Measurements from ENCODE around the gene CTNNA3. TPM values are rescaled to one million over a fixed set of nuclear protein-coding genes. Genes with fewer than 3 reads are reported as not detected.

The CTNNA3 gene
- polyA plus RNA-seq, 1 donor from 2014 or later = 0.14 TPM

DNA sequence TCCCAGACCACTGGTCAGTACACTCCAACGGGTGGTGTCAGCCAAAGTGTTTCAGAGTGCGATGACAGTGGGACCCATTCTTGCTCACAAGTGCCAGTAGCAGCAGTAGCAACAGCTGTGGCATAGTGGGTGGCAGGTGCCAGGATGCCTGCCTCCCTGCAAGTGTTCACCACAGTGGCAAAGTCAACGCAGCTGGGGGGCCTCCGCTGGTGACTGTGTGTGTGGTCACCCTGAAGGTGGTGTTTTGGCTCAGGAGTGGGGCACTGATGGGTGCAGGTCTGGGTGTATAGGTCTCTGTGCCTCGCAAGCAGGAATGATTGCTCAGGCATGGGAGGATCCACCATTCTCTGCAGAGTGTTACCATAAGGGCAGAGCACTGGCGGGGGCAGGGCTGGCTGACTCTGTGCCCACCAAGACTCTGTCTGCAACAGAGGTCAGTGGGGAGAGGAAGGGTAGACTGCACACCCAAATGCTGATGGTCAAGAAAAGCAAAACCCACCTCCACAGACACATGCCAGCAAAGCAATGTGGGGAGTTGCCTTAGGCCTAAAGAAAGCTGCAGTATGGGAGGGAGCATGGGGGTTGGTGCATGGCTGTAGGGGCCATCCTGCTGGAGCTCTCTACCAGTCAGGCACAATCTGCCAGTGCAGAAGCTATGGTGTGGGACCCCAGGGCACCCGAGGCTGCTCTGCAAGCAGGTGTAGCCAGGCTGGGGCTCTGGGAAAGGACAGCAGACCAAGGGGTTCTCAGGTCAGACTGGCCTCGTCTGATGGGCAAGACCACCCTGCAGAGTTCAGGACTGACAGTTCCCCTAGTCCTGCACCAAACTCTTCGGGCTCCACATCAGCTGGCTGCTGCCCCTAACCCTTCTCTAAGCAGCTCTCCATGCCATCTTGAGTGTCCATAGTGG lies 368.1 kb downstream of the CTNNA3 start:
- Histone ChIP-seq H3K4me2 (ENCODE audit: low read length) (no peak overlapping the region), H3K27me3 (ENCODE audit: insufficient read depth, low read depth, low read length) (no peaks in the 10 kb centered on the region), H4K20me1 (ENCODE audit: insufficient read depth) (no peaks in the 10 kb centered on the region), H3K9me3 (ENCODE audit: low read length) (peaks cover 6% of the 10 kb centered on the region), H3F3A (ENCODE audit: insufficient read depth, low read length, poor library complexity, severe bottlenecking) (no peaks in the 10 kb centered on the region), H3K79me2 (replicated peaks; ENCODE audit: insufficient read depth, low read length) (no peaks in the 10 kb centered on the region), H3K36me3 (ENCODE audit: insufficient read depth, low read length) (no peaks in the 10 kb centered on the region), H3K9ac (ENCODE audit: low read length) (no peak overlapping the region), H2AFZ (ENCODE audit: low read depth, low read length) (no peak overlapping the region), H3K4me3 (ENCODE audit: low read length) (no peak overlapping the region), H3K27ac (ENCODE audit: low read length) (no peak overlapping the region), H3K9me2 (ENCODE audit: insufficient read depth, low read length) (no peaks in the 10 kb centered on the region)
- TF ChIP-seq, protein P1, sequence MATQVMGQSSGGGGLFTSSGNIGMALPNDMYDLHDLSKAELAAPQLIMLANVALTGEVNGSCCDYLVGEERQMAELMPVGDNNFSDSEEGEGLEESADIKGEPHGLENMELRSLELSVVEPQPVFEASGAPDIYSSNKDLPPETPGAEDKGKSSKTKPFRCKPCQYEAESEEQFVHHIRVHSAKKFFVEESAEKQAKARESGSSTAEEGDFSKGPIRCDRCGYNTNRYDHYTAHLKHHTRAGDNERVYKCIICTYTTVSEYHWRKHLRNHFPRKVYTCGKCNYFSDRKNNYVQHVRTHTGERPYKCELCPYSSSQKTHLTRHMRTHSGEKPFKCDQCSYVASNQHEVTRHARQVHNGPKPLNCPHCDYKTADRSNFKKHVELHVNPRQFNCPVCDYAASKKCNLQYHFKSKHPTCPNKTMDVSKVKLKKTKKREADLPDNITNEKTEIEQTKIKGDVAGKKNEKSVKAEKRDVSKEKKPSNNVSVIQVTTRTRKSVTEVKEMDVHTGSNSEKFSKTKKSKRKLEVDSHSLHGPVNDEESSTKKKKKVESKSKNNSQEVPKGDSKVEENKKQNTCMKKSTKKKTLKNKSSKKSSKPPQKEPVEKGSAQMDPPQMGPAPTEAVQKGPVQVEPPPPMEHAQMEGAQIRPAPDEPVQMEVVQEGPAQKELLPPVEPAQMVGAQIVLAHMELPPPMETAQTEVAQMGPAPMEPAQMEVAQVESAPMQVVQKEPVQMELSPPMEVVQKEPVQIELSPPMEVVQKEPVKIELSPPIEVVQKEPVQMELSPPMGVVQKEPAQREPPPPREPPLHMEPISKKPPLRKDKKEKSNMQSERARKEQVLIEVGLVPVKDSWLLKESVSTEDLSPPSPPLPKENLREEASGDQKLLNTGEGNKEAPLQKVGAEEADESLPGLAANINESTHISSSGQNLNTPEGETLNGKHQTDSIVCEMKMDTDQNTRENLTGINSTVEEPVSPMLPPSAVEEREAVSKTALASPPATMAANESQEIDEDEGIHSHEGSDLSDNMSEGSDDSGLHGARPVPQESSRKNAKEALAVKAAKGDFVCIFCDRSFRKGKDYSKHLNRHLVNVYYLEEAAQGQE (IDR thresholded peaks at IDR 0.05; ENCODE audit: borderline replicate concordance) = no peak
- no peak for TF ChIP-seq TAF1 (IDR thresholded peaks at IDR 0.05; ENCODE audit: low read depth)
- no peak for TF ChIP-seq RAD21 (conservative IDR thresholded peaks at IDR 0.05)
- TF ChIP-seq MXI1 (conservative IDR thresholded peaks at IDR 0.05; ENCODE audit: poor library complexity, severe bottlenecking) = no peak
- TF ChIP-seq, protein P2, sequence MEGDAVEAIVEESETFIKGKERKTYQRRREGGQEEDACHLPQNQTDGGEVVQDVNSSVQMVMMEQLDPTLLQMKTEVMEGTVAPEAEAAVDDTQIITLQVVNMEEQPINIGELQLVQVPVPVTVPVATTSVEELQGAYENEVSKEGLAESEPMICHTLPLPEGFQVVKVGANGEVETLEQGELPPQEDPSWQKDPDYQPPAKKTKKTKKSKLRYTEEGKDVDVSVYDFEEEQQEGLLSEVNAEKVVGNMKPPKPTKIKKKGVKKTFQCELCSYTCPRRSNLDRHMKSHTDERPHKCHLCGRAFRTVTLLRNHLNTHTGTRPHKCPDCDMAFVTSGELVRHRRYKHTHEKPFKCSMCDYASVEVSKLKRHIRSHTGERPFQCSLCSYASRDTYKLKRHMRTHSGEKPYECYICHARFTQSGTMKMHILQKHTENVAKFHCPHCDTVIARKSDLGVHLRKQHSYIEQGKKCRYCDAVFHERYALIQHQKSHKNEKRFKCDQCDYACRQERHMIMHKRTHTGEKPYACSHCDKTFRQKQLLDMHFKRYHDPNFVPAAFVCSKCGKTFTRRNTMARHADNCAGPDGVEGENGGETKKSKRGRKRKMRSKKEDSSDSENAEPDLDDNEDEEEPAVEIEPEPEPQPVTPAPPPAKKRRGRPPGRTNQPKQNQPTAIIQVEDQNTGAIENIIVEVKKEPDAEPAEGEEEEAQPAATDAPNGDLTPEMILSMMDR (IDR thresholded peaks at IDR 0.05; ENCODE audit: poor library complexity, severe bottlenecking) = no peak

DNA sequence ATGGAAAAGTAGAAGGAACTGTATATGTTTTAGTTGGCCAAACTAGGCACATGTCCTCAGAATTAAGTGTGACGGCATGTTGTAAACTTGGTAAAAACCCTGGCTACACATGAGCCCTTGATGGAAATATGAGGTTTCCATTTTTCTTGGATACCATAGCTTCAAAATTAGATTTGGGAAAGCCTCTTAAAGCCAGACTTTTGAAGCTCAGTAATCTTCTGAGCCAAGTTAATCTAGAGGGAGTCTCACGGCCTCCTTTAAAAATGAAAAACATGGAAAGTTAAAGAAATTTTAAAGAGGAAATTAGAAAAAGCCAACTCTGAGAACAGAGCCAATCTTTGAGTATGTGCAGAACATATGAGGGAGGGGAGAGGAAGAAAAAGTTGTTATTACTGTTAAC lies 376.0 kb downstream of the CTNNA3 start:
- Histone ChIP-seq H3K9me3 (ENCODE audit: low read length) (peaks cover 6% of the 10 kb centered on the region), H3K27ac (ENCODE audit: low read length) (no peak overlapping the region), H3K4me3 (ENCODE audit: low read length) (no peak overlapping the region), H3K4me2 (ENCODE audit: low read length) (no peak overlapping the region), H3F3A (ENCODE audit: insufficient read depth, low read length, poor library complexity, severe bottlenecking) (no peaks in the 10 kb centered on the region), H2AFZ (ENCODE audit: low read depth, low read length) (no peak overlapping the region), H3K36me3 (ENCODE audit: insufficient read depth, low read length) (no peaks in the 10 kb centered on the region), H3K9me2 (ENCODE audit: insufficient read depth, low read length) (no peaks in the 10 kb centered on the region), H3K27me3 (ENCODE audit: insufficient read depth, low read depth, low read length) (no peaks in the 10 kb centered on the region), H3K79me2 (replicated peaks; ENCODE audit: insufficient read depth, low read length) (no peaks in the 10 kb centered on the region), H4K20me1 (ENCODE audit: insufficient read depth) (no peaks in the 10 kb centered on the region), H3K9ac (ENCODE audit: low read length) (no peak overlapping the region)
- TF ChIP-seq SMC3 (conservative IDR thresholded peaks at IDR 0.05; ENCODE audit: poor library complexity) (no peak), MXI1 (conservative IDR thresholded peaks at IDR 0.05; ENCODE audit: poor library complexity, severe bottlenecking) (no peak), EP300 (conservative IDR thresholded peaks at IDR 0.05; ENCODE audit: poor library complexity, severe bottlenecking) (no peak), TAF1 (IDR thresholded peaks at IDR 0.05; ENCODE audit: low read depth) (no peak), EZH2 (IDR thresholded peaks at IDR 0.05; ENCODE audit: borderline replicate concordance, insufficient read depth, low read length, poor library complexity, severe bottlenecking) (no peak), POLR2AphosphoS5 (IDR thresholded peaks at IDR 0.05) (no peak), RAD21 (conservative IDR thresholded peaks at IDR 0.05) (no peak)
- TF ChIP-seq, protein P1 (IDR thresholded peaks at IDR 0.05; ENCODE audit: borderline replicate concordance) = no peak
- TF ChIP-seq, protein P2 (IDR thresholded peaks at IDR 0.05; ENCODE audit: poor library complexity, severe bottlenecking) = no peak
